NCI-H146 treated with DMSO at 0.1 percent for 48 hours (cell line): ENCODE results near the gene EML6.

ENCODE experiments used
- DNase-seq: peaks from one replicate; lab custom pipeline; 2025; ENCODE audit not compliant: unreplicated experiment; lab: John Stamatoyannopoulos, UW

Gene EML6

GRCh38 chr2:55014962-55015939 is 291.8 kb downstream of the EML6 start:
- DNase-seq = no peak

- DNase-seq = no peak
Measured at GRCh38 chr2:55017428-55017827, 294.0 kb downstream of the EML6 start.

GRCh38 chr2:55017880-55018279 is 294.4 kb downstream of the EML6 start:
- DNase-seq = no peak

- no peak for DNase-seq
Measured at GRCh38 chr2:55018619-55019018, 295.2 kb downstream of the EML6 start.

DNA sequence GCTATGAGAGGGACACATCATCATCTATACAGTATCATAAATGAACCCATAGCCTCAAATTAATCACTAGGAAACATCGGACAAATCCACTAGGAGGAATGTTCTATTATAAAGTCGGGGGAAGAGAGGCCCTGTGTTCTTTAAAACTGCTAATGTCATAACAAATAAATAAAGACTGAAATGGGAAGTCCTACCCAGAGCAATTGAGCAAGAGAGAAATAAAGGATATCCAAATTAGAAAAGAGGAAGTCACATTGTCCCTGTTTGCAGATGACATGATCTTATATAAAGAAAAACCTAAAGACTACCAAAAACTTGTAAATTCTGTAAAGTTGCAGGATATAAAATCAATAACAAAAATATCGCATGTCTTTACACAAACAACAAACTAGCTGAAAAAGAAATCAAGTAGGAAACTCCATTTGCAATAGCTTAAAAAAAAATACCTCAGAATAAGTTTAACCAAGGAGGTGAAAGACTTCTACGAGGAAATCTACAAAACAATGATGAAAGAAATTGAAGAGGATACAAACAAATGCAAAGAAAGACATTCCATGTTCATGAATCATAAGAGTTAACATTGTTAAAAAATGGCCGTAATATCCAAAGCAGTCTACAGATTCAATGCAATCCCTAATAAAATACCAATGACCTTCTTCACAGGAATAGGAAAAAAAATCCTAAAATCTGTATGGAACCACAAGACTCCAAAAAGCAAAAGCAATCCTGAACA is 296.2 kb downstream of the EML6 start:
- DNase-seq = no peak
